Measurements from ENCODE around the gene THADA.
A peak's percentile ranks its signal among the peaks of the same experiment; 100 is the strongest.
"Not testable (repeated sequence)": the region's sequence is repeated elsewhere in the genome, so short reads cannot be mapped to it uniquely, and the experiment has no call there.

THADA gene, protein sequence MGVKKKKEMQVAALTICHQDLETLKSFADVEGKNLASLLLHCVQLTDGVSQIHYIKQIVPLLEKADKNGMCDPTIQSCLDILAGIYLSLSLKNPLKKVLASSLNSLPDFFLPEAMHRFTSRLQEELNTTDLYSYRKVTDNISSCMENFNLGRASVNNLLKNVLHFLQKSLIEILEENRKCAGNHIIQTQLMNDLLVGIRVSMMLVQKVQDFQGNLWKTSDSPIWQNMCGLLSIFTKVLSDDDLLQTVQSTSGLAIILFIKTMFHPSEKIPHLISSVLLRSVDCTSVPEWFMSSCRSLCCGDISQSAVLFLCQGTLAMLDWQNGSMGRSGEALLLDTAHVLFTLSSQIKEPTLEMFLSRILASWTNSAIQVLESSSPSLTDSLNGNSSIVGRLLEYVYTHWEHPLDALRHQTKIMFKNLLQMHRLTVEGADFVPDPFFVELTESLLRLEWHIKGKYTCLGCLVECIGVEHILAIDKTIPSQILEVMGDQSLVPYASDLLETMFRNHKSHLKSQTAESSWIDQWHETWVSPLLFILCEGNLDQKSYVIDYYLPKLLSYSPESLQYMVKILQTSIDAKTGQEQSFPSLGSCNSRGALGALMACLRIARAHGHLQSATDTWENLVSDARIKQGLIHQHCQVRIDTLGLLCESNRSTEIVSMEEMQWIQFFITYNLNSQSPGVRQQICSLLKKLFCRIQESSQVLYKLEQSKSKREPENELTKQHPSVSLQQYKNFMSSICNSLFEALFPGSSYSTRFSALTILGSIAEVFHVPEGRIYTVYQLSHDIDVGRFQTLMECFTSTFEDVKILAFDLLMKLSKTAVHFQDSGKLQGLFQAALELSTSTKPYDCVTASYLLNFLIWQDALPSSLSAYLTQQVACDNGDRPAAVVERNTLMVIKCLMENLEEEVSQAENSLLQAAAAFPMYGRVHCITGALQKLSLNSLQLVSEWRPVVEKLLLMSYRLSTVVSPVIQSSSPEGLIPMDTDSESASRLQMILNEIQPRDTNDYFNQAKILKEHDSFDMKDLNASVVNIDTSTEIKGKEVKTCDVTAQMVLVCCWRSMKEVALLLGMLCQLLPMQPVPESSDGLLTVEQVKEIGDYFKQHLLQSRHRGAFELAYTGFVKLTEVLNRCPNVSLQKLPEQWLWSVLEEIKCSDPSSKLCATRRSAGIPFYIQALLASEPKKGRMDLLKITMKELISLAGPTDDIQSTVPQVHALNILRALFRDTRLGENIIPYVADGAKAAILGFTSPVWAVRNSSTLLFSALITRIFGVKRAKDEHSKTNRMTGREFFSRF (N-terminal part only)

DNA sequence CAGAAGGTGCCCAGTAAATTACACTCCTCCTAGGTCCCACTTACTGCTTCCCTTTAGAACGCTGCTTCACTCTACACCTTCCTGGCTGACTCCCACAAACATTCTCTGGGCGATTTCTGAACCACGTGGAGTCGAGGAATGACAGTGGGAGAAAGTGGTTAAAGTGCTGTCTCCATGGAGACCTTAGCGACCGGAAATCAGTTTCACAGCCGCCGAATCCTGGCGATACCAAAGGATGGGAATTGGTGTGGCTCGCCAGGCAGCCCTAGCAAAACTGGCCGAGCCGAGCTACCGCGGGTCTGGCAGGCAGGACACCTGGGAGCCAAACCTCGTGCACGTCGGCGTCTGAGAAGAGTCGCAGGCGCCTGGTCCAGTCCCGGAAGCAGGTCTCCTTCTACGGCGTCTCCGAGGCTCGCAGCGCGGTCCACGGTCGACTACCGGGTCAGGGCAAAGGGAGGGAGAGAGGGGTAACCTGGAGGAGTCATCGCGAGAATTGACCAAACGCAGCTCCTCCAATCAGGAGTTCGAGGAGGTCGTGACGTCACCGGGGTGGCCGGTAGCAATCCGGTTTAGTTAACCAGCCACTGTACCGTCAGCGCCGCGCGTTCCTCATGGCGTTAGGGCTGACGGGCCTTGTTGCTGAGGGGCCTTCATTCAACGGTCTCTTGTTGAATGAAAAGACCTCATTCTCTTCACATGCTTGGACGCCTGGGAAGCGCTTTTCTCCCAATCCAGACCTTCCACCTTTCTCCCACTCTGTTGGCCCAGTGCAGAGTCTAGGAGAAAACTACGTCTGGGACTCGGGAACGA is at the start of gene THADA:
Gene THADA (minus strand): TSS at position 436 of the 810 bp plus-strand sequence. CDS start 3,646 bp downstream, outside the sequence.
- DNase-seq (ENCODE audit: insufficient read length, low spot score): peak; percentile 53
- TF ChIP-seq, protein P1, sequence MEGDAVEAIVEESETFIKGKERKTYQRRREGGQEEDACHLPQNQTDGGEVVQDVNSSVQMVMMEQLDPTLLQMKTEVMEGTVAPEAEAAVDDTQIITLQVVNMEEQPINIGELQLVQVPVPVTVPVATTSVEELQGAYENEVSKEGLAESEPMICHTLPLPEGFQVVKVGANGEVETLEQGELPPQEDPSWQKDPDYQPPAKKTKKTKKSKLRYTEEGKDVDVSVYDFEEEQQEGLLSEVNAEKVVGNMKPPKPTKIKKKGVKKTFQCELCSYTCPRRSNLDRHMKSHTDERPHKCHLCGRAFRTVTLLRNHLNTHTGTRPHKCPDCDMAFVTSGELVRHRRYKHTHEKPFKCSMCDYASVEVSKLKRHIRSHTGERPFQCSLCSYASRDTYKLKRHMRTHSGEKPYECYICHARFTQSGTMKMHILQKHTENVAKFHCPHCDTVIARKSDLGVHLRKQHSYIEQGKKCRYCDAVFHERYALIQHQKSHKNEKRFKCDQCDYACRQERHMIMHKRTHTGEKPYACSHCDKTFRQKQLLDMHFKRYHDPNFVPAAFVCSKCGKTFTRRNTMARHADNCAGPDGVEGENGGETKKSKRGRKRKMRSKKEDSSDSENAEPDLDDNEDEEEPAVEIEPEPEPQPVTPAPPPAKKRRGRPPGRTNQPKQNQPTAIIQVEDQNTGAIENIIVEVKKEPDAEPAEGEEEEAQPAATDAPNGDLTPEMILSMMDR (IDR thresholded peaks at IDR 0.05; ENCODE audit: insufficient read depth, missing control alignments): no peak
- no peak for FAIRE-seq

DNA sequence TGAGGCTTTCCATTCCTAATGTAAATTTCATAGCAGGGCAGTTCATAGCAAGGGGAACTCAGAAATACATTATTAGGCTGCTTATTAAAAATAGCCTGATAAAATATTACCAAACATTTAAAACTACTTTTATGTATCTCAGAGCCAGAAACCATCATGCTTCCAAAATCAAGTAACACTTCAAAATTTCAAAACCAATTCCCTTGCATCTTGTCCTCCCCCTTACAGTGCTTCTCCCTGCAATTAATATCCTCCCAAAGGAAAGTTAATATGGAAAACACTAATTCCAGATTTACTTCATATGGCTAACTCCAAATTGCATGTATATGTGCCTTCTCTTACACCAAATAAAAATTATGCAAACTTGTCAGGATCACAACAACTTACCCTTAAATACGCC is 47.8 kb upstream of the THADA start:
- FAIRE-seq: no peak

DNA sequence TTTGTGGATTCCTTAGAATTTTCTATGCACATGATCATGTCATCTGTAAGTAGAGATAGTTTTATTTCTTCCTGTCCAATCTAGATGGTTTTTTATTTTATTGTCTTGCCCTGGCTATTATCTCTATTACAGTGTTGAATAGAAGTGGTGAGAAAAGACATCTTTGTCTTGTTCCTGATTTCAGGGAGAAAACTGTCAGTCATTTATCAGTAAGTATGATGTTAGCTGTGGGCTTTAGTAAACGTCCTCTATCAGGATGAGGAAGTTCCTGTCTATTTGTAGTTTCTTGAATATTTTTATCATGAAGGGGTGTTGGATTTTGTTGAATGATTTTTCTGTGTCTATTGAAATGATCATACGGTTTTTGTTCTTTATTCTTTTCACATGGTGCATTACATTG is 46.5 kb upstream of the THADA start:
- TF ChIP-seq, protein P1 (IDR thresholded peaks at IDR 0.05; ENCODE audit: insufficient read depth, missing control alignments): no peak
- DNase-seq (ENCODE audit: insufficient read length, low spot score): no peak
- FAIRE-seq: peak; percentile 56

More for the DNA sequence above, 47.8 kb upstream of the THADA start:
- no peak for DNase-seq (ENCODE audit: insufficient read length, low spot score)
- TF ChIP-seq, protein P1 (IDR thresholded peaks at IDR 0.05; ENCODE audit: insufficient read depth, missing control alignments): no peak

DNA sequence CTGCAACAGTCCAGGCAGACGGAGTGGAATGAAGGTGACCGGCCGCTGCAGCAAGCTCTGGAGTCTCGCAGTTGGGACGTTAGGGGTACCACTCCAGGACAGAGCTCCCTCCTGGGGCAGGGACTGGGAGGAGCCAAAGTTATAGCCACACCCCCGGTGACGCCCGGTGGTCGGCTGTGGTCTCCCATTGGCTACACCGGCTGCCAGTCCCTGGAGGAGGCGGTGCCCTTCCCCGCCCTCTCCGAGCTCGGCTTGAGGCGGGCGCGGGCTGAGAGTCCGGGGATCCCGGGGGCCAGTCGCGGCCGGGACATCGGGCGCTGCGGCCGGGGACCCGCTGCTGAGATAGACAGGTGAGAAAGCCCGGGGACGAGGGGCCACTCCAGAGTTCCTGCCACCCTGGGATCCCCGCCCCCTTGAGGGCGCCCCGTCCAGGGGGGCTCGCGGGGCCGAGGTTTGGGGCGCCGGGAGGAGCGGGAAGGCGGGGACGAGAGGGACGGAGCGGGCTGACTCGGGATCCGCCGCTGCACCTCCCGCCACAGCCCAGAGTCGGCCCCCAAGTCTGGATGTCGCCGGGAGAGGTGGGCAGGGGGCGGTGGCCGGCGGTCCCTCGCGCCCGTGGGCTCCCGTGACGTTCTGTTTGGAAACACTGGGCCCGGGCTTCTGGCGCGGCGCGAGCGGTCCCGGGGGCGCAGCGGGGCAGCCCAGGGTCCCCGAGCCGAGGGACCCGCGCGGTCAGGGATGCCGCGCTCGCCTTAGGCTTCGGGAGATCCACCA is 41.4 kb upstream of the THADA start, which contains the start of gene PLEKHH2:
Gene PLEKHH2 (plus strand): TSS at position 231 of the 774 bp plus-strand sequence. CDS start 7,414 bp downstream, outside the sequence.
- TF ChIP-seq, protein P1 (IDR thresholded peaks at IDR 0.05; ENCODE audit: insufficient read depth, missing control alignments): no peak
- FAIRE-seq: no peak
- DNase-seq (ENCODE audit: insufficient read length, low spot score): peak; percentile 67

DNA sequence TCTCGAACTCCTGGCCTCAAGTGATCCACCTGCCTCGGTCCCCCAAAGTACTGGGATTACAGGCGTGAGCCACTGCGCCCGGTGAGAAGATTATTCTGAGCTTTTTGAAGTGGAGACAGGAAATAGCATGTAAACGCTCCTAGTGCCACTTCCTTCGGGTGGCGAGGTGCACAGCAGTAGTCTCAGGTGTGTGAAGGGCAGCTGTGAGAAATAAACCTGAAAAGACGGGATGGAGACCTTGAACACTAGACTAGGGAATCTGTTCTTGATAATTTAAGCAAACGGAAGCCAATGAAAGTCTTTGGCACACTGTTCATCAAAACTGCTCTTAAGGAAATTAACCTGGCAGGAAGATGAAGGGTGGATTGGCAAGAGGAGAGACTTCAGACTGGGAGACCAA is 40.8 kb upstream of the THADA start:
- DNase-seq (ENCODE audit: insufficient read length, low spot score) (no peak), FAIRE-seq (no peak)
- TF ChIP-seq, protein P1 (IDR thresholded peaks at IDR 0.05; ENCODE audit: insufficient read depth, missing control alignments): no peak

DNA sequence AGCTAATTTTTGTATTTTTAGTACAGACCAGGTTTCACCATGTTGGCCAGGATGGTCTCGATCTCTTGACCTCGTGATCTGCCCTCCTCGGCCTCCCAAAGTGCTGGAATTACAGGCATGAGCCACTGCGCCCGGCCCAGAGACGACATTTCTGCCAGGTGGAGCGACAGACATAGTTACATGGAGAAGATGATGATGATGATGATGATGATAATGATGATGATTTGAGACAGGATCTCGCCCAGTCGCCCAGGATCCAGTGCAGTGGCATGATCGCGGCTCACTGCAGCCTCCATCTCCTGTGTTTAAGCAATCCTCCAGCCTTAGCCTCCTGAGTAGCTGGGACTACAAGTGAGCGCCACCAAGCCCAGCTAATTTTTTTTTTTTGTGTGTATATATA is 40.3 kb upstream of the THADA start:
- not testable (repeated sequence) for DNase-seq (ENCODE audit: insufficient read length, low spot score); FAIRE-seq

Measured in D721Med (cell line).